Neural cell (in vitro differentiated cells): ENCODE results near the gene NHLH1. TPM values are rescaled to one million over a fixed set of nuclear protein-coding genes. Genes with fewer than 3 reads are reported as not detected.

Source experiments
- H2AFZ ChIP-seq: fragments of 200-600, 300-800 bp; sonication (generic), shearing (Covaris generic); 2 replicates; pipeline ENCODE4 v1.6.0; 2014; ENCODE audit warnings: low read depth, mild to moderate bottlenecking, antibody characterized with exemption, low read length, moderate library complexity
- H3F3A ChIP-seq: fragments of 200-600 bp; shearing (Covaris generic); 2 replicates; pipeline ENCODE4 v1.6.1; 2016; ENCODE audit warnings: mild to moderate bottlenecking, moderate library complexity, mixed read lengths, antibody characterized with exemption, low read length; ENCODE audit not compliant: insufficient read depth, poor library complexity, severe bottlenecking
- H3K27ac ChIP-seq: fragments of 200-600, 300-800 bp; sonication (generic), shearing (Covaris generic); 2 replicates; pipeline ENCODE4 v1.5.1; 2014; ENCODE audit warnings: mild to moderate bottlenecking, low read length, moderate library complexity
- H3K27me3 ChIP-seq: fragments of 300-800, 200-600 bp; sonication (generic), shearing (Covaris generic); 2 replicates; pipeline ENCODE4 v1.6.0; 2014; ENCODE audit warnings: mild to moderate bottlenecking, low read depth, low read length, moderate library complexity; ENCODE audit not compliant: insufficient read depth
- H3K36me3 ChIP-seq: fragments of 300-800, 200-600 bp; sonication (generic), shearing (Covaris generic); 2 replicates; pipeline ENCODE4 v1.5.1; 2014; ENCODE audit warnings: mild to moderate bottlenecking, antibody characterized with exemption, low read length, moderate library complexity; ENCODE audit not compliant: insufficient read depth
- H3K4me2 ChIP-seq: fragments of 300-800, 200-600 bp; sonication (generic), shearing (Covaris generic); 2 replicates; pipeline ENCODE4 v1.6.0; 2014; ENCODE audit warnings: mild to moderate bottlenecking, low read length
- H3K4me3 ChIP-seq: fragments of 300-800, 200-600 bp; sonication (generic), shearing (Covaris generic); 2 replicates; pipeline ENCODE4 v1.5.1; 2014; ENCODE audit warnings: mild to moderate bottlenecking, low read length, moderate library complexity
- H3K79me2 ChIP-seq: fragments of 200-600 bp; shearing (Covaris generic); replicated peaks from 2 replicates; pipeline ENCODE4 v1.6.0; 2014; ENCODE audit warnings: mild to moderate bottlenecking, low read length, moderate library complexity; ENCODE audit not compliant: insufficient read depth
- H3K9ac ChIP-seq: fragments of 300-800, 200-600 bp; sonication (generic), shearing (Covaris generic); 2 replicates; pipeline ENCODE4 v1.6.1; 2016; ENCODE audit warnings: mild to moderate bottlenecking, low read length, mixed read lengths
- H3K9me2 ChIP-seq: fragments of 200-600 bp; shearing (Covaris generic); 2 replicates; pipeline ENCODE4 v1.6.1; 2016; ENCODE audit warnings: mild to moderate bottlenecking, low read length, mixed read lengths; ENCODE audit not compliant: insufficient read depth
- H3K9me3 ChIP-seq: fragments of 200-600, 300-800 bp; sonication (generic), shearing (Covaris generic); 2 replicates; pipeline ENCODE4 v1.6.1; 2016; ENCODE audit warnings: mild to moderate bottlenecking, mixed run types, low read length, moderate library complexity, mixed read lengths
- H4K20me1 ChIP-seq: fragments of 200-600 bp; shearing (Covaris generic); 2 replicates; pipeline ENCODE4 v1.6.1; 2016; ENCODE audit warnings: mild to moderate bottlenecking, mixed run types; ENCODE audit not compliant: insufficient read depth
- EP300 ChIP-seq: fragments of 450-650 bp; conservative IDR thresholded peaks from 2 replicates; pipeline ENCODE4 v1.6.1; 2014; ENCODE audit warnings: antibody characterized with exemption, mild to moderate bottlenecking, moderate library complexity; ENCODE audit not compliant: poor library complexity, severe bottlenecking
- EZH2 ChIP-seq: fragments of 200-600, 300-800 bp; shearing (Covaris generic), sonication (generic); IDR thresholded peaks from 2 replicates; pipeline ENCODE4 v1.6.1; 2014; ENCODE audit warnings: antibody characterized with exemption, low read length, borderline replicate concordance, mild to moderate bottlenecking; ENCODE audit not compliant: insufficient read depth, poor library complexity, severe bottlenecking
- MXI1 ChIP-seq: fragments of 450-650 bp; conservative IDR thresholded peaks from 2 replicates; pipeline ENCODE4 v1.6.1; 2014; ENCODE audit warnings: antibody characterized with exemption, mild to moderate bottlenecking; ENCODE audit not compliant: poor library complexity, severe bottlenecking
- POLR2AphosphoS5 ChIP-seq: IDR thresholded peaks from 2 replicates; pipeline ENCODE4 v1.6.1; 2012
- RAD21 ChIP-seq: fragments of 450-650 bp; conservative IDR thresholded peaks from 2 replicates; pipeline ENCODE4 v1.6.1; 2014; ENCODE audit warnings: antibody characterized with exemption, mild to moderate bottlenecking, moderate library complexity
- REST ChIP-seq: IDR thresholded peaks from 2 replicates; pipeline ENCODE4 v1.6.1; 2012; ENCODE audit warnings: borderline replicate concordance
- SMC3 ChIP-seq: fragments of 450-650 bp; conservative IDR thresholded peaks from 2 replicates; pipeline ENCODE4 v1.6.1; 2014; ENCODE audit warnings: antibody characterized with exemption, mild to moderate bottlenecking, moderate library complexity; ENCODE audit not compliant: poor library complexity
- polyA plus RNA-seq: library from polyadenylated mRNA; depleted of rRNA; stranded (reverse); fragments of >200 nt; gene quantifications from 2 replicates; pipeline ENCODE4 v1.2.3, GENCODE V29; 2014

Gene NHLH1
- polyA plus RNA-seq, 1 donor from 2014 or later, result 0.11 TPM

GRCh38 chr1:160418483-160418882 is 51.6 kb downstream of the NHLH1 start:
- H3K4me2 ChIP-seq, result no peak overlapping the region
- H3F3A ChIP-seq, result no peaks in the 10 kb centered on the region
- H3K9me3 ChIP-seq, result no peaks in the 10 kb centered on the region
- H3K27ac ChIP-seq, result no peak overlapping the region
- H2AFZ ChIP-seq, result no peak overlapping the region
- H3K27me3 ChIP-seq, result no peaks in the 10 kb centered on the region
- H4K20me1 ChIP-seq, result no peaks in the 10 kb centered on the region
- H3K9ac ChIP-seq, result no peak overlapping the region
- peaks cover 7% of the 10 kb centered on the region for H3K36me3 ChIP-seq
- TF ChIP-seq REST (no peak), RAD21 (no peak)
- peaks cover 20% of the 10 kb centered on the region for H3K79me2 ChIP-seq
- H3K9me2 ChIP-seq, result no peaks in the 10 kb centered on the region
- no peak overlapping the region for H3K4me3 ChIP-seq

DNA sequence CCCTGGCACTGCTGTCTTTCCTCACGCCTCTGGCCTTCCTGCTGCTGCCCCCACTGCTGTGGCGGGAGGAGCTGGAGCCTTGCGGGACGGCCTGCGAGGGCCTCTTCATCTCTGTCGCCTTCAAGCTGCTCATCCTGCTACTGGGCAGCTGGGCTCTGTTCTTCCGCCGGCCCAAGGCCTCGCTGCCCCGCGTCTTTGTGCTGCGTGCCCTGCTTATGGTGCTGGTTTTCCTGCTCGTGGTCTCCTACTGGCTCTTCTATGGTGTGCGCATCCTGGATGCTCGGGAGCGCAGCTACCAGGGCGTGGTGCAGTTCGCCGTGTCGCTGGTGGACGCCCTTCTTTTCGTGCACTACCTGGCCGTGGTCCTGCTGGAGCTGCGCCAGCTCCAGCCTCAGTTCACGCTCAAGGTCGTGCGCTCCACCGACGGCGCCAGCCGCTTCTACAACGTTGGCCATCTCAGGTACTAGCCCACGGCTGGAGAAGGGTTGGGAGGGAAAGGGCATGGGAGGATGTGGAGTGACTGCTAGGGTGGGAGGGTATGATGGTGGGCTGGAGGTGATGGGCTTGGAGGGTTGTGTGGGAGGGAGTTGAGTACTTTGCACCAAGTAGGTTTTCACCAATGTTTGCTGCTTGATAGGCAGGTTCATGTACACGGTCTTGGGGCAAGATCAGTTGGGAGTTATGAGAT is 52.4 kb downstream of the NHLH1 start:
- no peaks in the 10 kb centered on the region for H3F3A ChIP-seq
- H3K79me2 ChIP-seq, result peaks cover 12% of the 10 kb centered on the region
- TF ChIP-seq REST (no peak), MXI1 (no peak), POLR2AphosphoS5 (no peak), SMC3 (no peak), EP300 (no peak), EZH2 (no peak)
- H3K4me2 ChIP-seq, result no peak overlapping the region
- H4K20me1 ChIP-seq, result no peaks in the 10 kb centered on the region
- H3K27me3 ChIP-seq, result no peaks in the 10 kb centered on the region
- H3K27ac ChIP-seq, result no peak overlapping the region
- no peaks in the 10 kb centered on the region for H3K9me3 ChIP-seq
- no peak overlapping the region for H3K9ac ChIP-seq
- H3K9me2 ChIP-seq, result no peaks in the 10 kb centered on the region
- no peak overlapping the region for H2AFZ ChIP-seq
- H3K36me3 ChIP-seq, result peaks cover 7% of the 10 kb centered on the region
- no peak overlapping the region for H3K4me3 ChIP-seq
